ENCODE data around the gene ACR. TPM values are rescaled to one million over a fixed set of nuclear protein-coding genes. Genes with fewer than 3 reads are reported as not detected.

ACR gene
- total and polyA plus RNA-seq, 4 donors = 0.07 to 0.17 (median 0.12) TPM

DNA sequence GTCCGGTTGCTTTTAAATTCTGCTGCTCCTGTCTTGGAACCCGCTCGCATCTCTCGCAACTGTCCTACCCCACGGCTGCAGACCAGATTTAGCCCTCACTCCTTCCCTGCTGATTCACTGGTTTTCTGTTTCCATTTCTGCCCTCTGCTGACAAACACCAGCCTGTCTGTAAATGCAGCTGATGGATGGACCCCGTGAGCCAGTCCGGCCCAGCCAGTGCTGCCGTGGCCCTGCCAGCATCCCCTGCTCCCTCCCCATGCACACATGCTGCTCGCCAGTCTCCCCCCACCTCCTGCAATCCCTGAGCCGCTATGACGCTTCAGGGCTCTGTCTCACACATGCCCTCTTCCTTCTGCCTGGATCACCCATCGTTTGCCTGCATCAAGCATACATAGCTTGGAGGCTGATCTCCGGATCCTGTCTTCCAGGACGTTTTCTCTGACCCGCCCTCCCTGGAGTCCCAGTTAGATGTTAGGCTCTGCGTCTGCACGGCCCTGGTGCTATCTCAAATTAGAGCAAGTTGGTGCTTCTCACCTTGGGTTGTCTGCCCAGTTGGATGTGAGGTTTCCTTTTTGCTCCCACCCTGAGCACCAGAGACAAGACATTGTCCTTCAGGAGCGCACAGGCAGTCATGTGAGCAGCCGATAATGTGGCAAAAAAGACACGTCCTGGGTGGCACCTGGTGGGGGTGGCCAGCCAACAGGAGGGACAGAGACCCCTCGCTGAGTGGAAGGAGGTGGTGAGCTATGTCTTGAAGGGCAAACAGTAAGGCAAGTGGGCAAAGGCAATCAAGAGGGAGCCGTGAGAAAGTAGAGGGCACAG, 4.3 kb upstream of the ACR start (continued):
- TF ChIP-seq, protein P1, sequence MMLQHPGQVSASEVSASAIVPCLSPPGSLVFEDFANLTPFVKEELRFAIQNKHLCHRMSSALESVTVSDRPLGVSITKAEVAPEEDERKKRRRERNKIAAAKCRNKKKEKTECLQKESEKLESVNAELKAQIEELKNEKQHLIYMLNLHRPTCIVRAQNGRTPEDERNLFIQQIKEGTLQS (IDR thresholded peaks at IDR 0.05) = no peak

DNA sequence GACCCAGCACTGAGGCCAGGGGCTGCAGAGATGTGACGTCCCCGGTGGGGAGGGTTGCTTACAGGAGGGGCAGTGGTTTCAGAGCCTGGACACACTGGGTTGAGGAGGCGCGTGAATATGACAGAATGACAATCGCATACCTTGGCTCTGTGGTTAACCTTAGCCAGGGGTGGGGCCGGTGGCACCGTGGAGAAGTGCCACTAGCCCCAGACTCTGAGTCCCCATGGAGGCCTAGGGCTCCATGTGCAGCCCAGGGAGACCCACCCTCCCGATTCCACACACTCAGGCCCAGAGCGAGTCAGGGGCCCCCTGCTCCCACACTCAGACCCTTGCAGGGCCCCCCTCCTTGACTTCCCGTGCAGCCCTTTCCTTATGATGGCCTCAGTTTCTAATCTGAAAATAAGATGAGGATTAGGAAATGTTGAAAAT, 3.6 kb upstream of the ACR start:
- no peak overlapping the region for H3K9ac ChIP-seq (ENCODE audit: low read depth in 1 of 2, low read length in 2 of 2)
- no peak overlapping the region for H3K27ac ChIP-seq (ENCODE audit: low read depth in 1 of 2, low read length in 2 of 2)
- no peaks in the 10 kb centered on the region for H3K27me3 ChIP-seq (ENCODE audit: control insufficient read depth in 4 of 4, insufficient read depth in 4 of 4, low read length in 3 of 4)
- WGBS = 87% methylated on average over 10 of the region's 10 CpGs
- no peak for DNase-seq (ENCODE audit: low spot score)
- TF ChIP-seq, protein P2, sequence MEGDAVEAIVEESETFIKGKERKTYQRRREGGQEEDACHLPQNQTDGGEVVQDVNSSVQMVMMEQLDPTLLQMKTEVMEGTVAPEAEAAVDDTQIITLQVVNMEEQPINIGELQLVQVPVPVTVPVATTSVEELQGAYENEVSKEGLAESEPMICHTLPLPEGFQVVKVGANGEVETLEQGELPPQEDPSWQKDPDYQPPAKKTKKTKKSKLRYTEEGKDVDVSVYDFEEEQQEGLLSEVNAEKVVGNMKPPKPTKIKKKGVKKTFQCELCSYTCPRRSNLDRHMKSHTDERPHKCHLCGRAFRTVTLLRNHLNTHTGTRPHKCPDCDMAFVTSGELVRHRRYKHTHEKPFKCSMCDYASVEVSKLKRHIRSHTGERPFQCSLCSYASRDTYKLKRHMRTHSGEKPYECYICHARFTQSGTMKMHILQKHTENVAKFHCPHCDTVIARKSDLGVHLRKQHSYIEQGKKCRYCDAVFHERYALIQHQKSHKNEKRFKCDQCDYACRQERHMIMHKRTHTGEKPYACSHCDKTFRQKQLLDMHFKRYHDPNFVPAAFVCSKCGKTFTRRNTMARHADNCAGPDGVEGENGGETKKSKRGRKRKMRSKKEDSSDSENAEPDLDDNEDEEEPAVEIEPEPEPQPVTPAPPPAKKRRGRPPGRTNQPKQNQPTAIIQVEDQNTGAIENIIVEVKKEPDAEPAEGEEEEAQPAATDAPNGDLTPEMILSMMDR (IDR thresholded peaks at IDR 0.05; ENCODE audit: low read depth, low read length, missing input control) = no peak
- TF ChIP-seq YY1 (IDR thresholded peaks at IDR 0.05) (no peak), HNF4G (IDR thresholded peaks at IDR 0.05) (no peak), GABPA (IDR thresholded peaks at IDR 0.05 in 1 of 2, conservative IDR thresholded peaks at IDR 0.05 in 1 of 2) (no peak), TAF1 (conservative IDR thresholded peaks at IDR 0.05) (no peak), SP1 (IDR thresholded peaks at IDR 0.05) (no peak), NR2F2 (IDR thresholded peaks at IDR 0.05) (no peak), EGR1 (IDR thresholded peaks at IDR 0.05; ENCODE audit: low read depth in 2 of 2) (no peak), FOXA2 (IDR thresholded peaks at IDR 0.05) (no peak), RXRA (IDR thresholded peaks at IDR 0.05) (no peak), JUND (IDR thresholded peaks at IDR 0.05) (no peak), FOXA1 (IDR thresholded peaks at IDR 0.05) (no peak), HNF4A (conservative IDR thresholded peaks at IDR 0.05) (no peak), RAD21 (IDR thresholded peaks at IDR 0.05) (no peak)
- TF ChIP-seq, protein P1 (IDR thresholded peaks at IDR 0.05) = no peak
- TF ChIP-seq, protein P3, sequence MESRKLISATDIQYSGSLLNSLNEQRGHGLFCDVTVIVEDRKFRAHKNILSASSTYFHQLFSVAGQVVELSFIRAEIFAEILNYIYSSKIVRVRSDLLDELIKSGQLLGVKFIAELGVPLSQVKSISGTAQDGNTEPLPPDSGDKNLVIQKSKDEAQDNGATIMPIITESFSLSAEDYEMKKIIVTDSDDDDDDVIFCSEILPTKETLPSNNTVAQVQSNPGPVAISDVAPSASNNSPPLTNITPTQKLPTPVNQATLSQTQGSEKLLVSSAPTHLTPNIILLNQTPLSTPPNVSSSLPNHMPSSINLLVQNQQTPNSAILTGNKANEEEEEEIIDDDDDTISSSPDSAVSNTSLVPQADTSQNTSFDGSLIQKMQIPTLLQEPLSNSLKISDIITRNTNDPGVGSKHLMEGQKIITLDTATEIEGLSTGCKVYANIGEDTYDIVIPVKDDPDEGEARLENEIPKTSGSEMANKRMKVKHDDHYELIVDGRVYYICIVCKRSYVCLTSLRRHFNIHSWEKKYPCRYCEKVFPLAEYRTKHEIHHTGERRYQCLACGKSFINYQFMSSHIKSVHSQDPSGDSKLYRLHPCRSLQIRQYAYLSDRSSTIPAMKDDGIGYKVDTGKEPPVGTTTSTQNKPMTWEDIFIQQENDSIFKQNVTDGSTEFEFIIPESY (IDR thresholded peaks at IDR 0.05) = no peak
- TF ChIP-seq, protein P4, sequence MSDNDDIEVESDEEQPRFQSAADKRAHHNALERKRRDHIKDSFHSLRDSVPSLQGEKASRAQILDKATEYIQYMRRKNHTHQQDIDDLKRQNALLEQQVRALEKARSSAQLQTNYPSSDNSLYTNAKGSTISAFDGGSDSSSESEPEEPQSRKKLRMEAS (IDR thresholded peaks at IDR 0.05) = no peak
- TF ChIP-seq, protein P5, sequence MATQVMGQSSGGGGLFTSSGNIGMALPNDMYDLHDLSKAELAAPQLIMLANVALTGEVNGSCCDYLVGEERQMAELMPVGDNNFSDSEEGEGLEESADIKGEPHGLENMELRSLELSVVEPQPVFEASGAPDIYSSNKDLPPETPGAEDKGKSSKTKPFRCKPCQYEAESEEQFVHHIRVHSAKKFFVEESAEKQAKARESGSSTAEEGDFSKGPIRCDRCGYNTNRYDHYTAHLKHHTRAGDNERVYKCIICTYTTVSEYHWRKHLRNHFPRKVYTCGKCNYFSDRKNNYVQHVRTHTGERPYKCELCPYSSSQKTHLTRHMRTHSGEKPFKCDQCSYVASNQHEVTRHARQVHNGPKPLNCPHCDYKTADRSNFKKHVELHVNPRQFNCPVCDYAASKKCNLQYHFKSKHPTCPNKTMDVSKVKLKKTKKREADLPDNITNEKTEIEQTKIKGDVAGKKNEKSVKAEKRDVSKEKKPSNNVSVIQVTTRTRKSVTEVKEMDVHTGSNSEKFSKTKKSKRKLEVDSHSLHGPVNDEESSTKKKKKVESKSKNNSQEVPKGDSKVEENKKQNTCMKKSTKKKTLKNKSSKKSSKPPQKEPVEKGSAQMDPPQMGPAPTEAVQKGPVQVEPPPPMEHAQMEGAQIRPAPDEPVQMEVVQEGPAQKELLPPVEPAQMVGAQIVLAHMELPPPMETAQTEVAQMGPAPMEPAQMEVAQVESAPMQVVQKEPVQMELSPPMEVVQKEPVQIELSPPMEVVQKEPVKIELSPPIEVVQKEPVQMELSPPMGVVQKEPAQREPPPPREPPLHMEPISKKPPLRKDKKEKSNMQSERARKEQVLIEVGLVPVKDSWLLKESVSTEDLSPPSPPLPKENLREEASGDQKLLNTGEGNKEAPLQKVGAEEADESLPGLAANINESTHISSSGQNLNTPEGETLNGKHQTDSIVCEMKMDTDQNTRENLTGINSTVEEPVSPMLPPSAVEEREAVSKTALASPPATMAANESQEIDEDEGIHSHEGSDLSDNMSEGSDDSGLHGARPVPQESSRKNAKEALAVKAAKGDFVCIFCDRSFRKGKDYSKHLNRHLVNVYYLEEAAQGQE (IDR thresholded peaks at IDR 0.05) = no peak
- peaks cover 0 to 8% (median 0%) of the 10 kb centered on the region in 4 donors for H3K4me1 ChIP-seq (ENCODE audit: control insufficient read depth in 4 of 4, insufficient read depth in 4 of 4, low read length in 3 of 4)
- no peak overlapping the region for H3K4me3 ChIP-seq (ENCODE audit: low read depth in 1 of 3, low read length in 3 of 3)
- no peaks in the 10 kb centered on the region for H3K9me3 ChIP-seq (ENCODE audit: control insufficient read depth in 4 of 4, low read length in 3 of 4)
- no peaks in the 10 kb centered on the region for H3K36me3 ChIP-seq (ENCODE audit: control insufficient read depth in 4 of 4, insufficient read depth in 3 of 4, low read depth in 1 of 4, low read length in 3 of 4)

All from liver (tissue), 9 donors.